H9 (cell line): ENCODE data around the gene ADAMTS13. TPM values are rescaled to one million over a fixed set of nuclear protein-coding genes. Genes with fewer than 3 reads are reported as not detected.
"Not testable (repeated sequence)": the region's sequence is repeated elsewhere in the genome, so short reads cannot be mapped to it uniquely, and the experiment has no call there.

Experiments used
- DNase-seq: peaks from one replicate; pipeline ENCODE4 v3.0.0-alpha.2; 2017
- H2AFZ ChIP-seq: one replicate; pipeline ENCODE4 v1.6.1; 2013; ENCODE audit warnings: mild to moderate bottlenecking, low read length, control low read depth, moderate library complexity
- H2AK5ac ChIP-seq: 2 replicates; pipeline ENCODE4 v1.6.1; 2013; ENCODE audit warnings: low read length, control low read depth, mixed read lengths; ENCODE audit not compliant: insufficient read length
- H2BK120ac ChIP-seq: one replicate; pipeline ENCODE4 v1.6.1; 2013; ENCODE audit warnings: low read depth, mild to moderate bottlenecking, low read length, control low read depth, inconsistent platforms; ENCODE audit not compliant: poor library complexity, severe bottlenecking
- H2BK12ac ChIP-seq: 2 replicates; pipeline ENCODE4 v1.6.1; 2013; ENCODE audit warnings: low read length, control low read depth, mixed read lengths, low read depth; ENCODE audit not compliant: insufficient read length
- H2BK15ac ChIP-seq: 2 replicates; pipeline ENCODE4 v1.6.1; 2013; ENCODE audit warnings: low read depth, low read length, control low read depth
- H2BK20ac ChIP-seq: one replicate; pipeline ENCODE4 v1.6.1; 2013; ENCODE audit warnings: low read depth, mild to moderate bottlenecking, low read length, control low read depth, inconsistent platforms; ENCODE audit not compliant: poor library complexity, severe bottlenecking
- H2BK5ac ChIP-seq: 2 replicates; pipeline ENCODE4 v1.6.1; 2013; ENCODE audit warnings: low read length, control low read depth, mixed read lengths; ENCODE audit not compliant: insufficient read length
- H3K14ac ChIP-seq: 2 replicates; pipeline ENCODE4 v1.6.1; 2013; ENCODE audit warnings: low read length, control low read depth; ENCODE audit not compliant: insufficient read depth
- H3K18ac ChIP-seq: 2 replicates; pipeline ENCODE4 v1.6.1; 2013; ENCODE audit warnings: low read depth, mild to moderate bottlenecking, mixed read lengths, low read length, control low read depth; ENCODE audit not compliant: insufficient read length
- H3K23ac ChIP-seq: 2 replicates; pipeline ENCODE4 v1.6.1; 2013; ENCODE audit warnings: low read length, control low read depth, mixed read lengths, low read depth; ENCODE audit not compliant: insufficient read length
- H3K23me2 ChIP-seq: 2 replicates; pipeline ENCODE4 v1.6.1; 2013; ENCODE audit warnings: low read depth, mild to moderate bottlenecking, mixed read lengths, low read length, control low read depth; ENCODE audit not compliant: insufficient read length, poor library complexity, severe bottlenecking
- H3K27ac ChIP-seq: 2 replicates; pipeline ENCODE4 v1.5.1; 2013; ENCODE audit warnings: low read length, control low read depth, mixed read lengths, low read depth; ENCODE audit not compliant: insufficient read length
- H3K27me3 ChIP-seq: 2 replicates; pipeline ENCODE4 v1.6.1; 2013; ENCODE audit warnings: low read length, control low read depth, inconsistent platforms; ENCODE audit not compliant: insufficient read depth
- H3K4ac ChIP-seq: 2 replicates; pipeline ENCODE4 v1.6.1; 2013; ENCODE audit warnings: low read depth, mild to moderate bottlenecking, control low read depth, inconsistent platforms, low read length, moderate library complexity
- H3K4me1 ChIP-seq: 2 replicates; pipeline ENCODE4 v1.6.1; 2013; ENCODE audit warnings: low read length, control low read depth, inconsistent platforms; ENCODE audit not compliant: insufficient read depth
- H3K4me2 ChIP-seq: 2 replicates; pipeline ENCODE4 v1.6.1; 2013; ENCODE audit warnings: low read length, control low read depth, mixed read lengths; ENCODE audit not compliant: insufficient read length, insufficient read depth
- H3K56ac ChIP-seq: 2 replicates; pipeline ENCODE4 v1.6.1; 2013; ENCODE audit warnings: low read depth, mild to moderate bottlenecking, mixed read lengths, low read length, control low read depth; ENCODE audit not compliant: insufficient read length
- H3K79me1 ChIP-seq: 2 replicates; pipeline ENCODE4 v1.6.1; 2013; ENCODE audit warnings: low read depth, mild to moderate bottlenecking, moderate library complexity, low read length, control low read depth, inconsistent platforms; ENCODE audit not compliant: insufficient read depth, poor library complexity, severe bottlenecking
- H3K79me2 ChIP-seq: 2 replicates; pipeline ENCODE4 v1.6.1; 2013; ENCODE audit warnings: low read length, control low read depth, inconsistent platforms; ENCODE audit not compliant: insufficient read depth
- H3K9ac ChIP-seq: 2 replicates; pipeline ENCODE4 v1.6.1; 2013; ENCODE audit warnings: low read length, control low read depth, mixed read lengths; ENCODE audit not compliant: insufficient read length; ENCODE audit errors: extremely low read depth
- H3K9me3 ChIP-seq: one replicate; pipeline ENCODE4 v1.6.1; 2013; ENCODE audit warnings: low read depth, low read length, inconsistent platforms; ENCODE audit not compliant: control insufficient read depth
- H3T11ph ChIP-seq: one replicate; pipeline ENCODE4 v1.6.1; 2013; ENCODE audit warnings: mild to moderate bottlenecking, low read length, control low read depth, inconsistent platforms
- H4K20me1 ChIP-seq: one replicate; pipeline ENCODE4 v1.6.1; 2013; ENCODE audit not compliant: control insufficient read depth, insufficient read length, insufficient read depth
- H4K5ac ChIP-seq: 2 replicates; pipeline ENCODE4 v1.6.1; 2013; ENCODE audit warnings: low read depth, mild to moderate bottlenecking, mixed read lengths, low read length, control low read depth; ENCODE audit not compliant: insufficient read length
- H4K8ac ChIP-seq: replicated peaks from 2 replicates; pipeline ENCODE4 v1.6.1; 2013; ENCODE audit warnings: low read length, control low read depth, mixed read lengths, low read depth; ENCODE audit not compliant: insufficient read length
- H4K91ac ChIP-seq: 2 replicates; pipeline ENCODE4 v1.6.1; 2013; ENCODE audit warnings: low read depth, mild to moderate bottlenecking, moderate library complexity, mixed read lengths, low read length, control low read depth; ENCODE audit not compliant: insufficient read length
- H3K27ac Mint-ChIP-seq, 3 experiments: 2 replicates in 2 of 3; 3 replicates in 1 of 3; pipeline ENCODE4 v1.8.0; 2020 to 2021; ENCODE audit warnings: mixed read lengths in 3 of 3, mild to moderate bottlenecking in 1 of 3, moderate library complexity in 1 of 3
- H3K27me3 Mint-ChIP-seq: 2 replicates; pipeline ENCODE4 v1.8.0; 2021; ENCODE audit warnings: low read depth, mild to moderate bottlenecking, moderate library complexity, mixed read lengths
- H3K36me3 Mint-ChIP-seq, 3 experiments: 2 replicates in 2 of 3; 3 replicates in 1 of 3; pipeline ENCODE4 v1.8.0; 2020 to 2021; ENCODE audit warnings: low read depth in 3 of 3, mixed read lengths in 3 of 3; ENCODE audit not compliant: insufficient read depth in 1 of 3
- H3K4me1 Mint-ChIP-seq, 2 experiments: 2 replicates each; pipeline ENCODE4 v1.8.0; 2020; ENCODE audit warnings: mixed read lengths in 2 of 2
- H3K4me3 Mint-ChIP-seq, 2 experiments: 2 replicates in 1 of 2; 3 replicates in 1 of 2; pipeline ENCODE4 v1.8.0; 2020 to 2021; ENCODE audit warnings: mild to moderate bottlenecking in 2 of 2, mixed read lengths in 2 of 2, moderate library complexity in 1 of 2
- H3K9me3 Mint-ChIP-seq, 2 experiments: 2 replicates in 1 of 2; 3 replicates in 1 of 2; pipeline ENCODE4 v1.8.0; 2020; ENCODE audit warnings: mild to moderate bottlenecking in 2 of 2, mixed read lengths in 2 of 2, moderate library complexity in 1 of 2
- WGBS: extraction: QIAGEN DNeasy Blood & Tissue Kit; methylation state at CpG from one replicate; pipeline ENCODE4 v1.1.7; 2013; ENCODE audit warnings: missing lambda C conversion rate, low lambda C conversion rate, mixed read lengths; ENCODE audit not compliant: insufficient read length; ENCODE audit errors: extremely low coverage; 5-methylcytosine and 5-hydroxymethylcytosine counted together
- total RNA-seq: library from RNA; stranded (reverse); gene quantifications from 2 replicates; pipeline ENCODE4 v1.2.1, GENCODE V29; 2021
- TF ChIP-seq, protein P1 (sequence below): fragments of 200-600 bp; sonication (generic); conservative IDR thresholded peaks from 3 replicates; pipeline ENCODE4 v1.8.0; 2021; ENCODE audit warnings: antibody characterized with exemption, mild to moderate bottlenecking

Gene ADAMTS13
- total RNA-seq, 1 experiment from 2014 or later: 8.8 TPM

DNA sequence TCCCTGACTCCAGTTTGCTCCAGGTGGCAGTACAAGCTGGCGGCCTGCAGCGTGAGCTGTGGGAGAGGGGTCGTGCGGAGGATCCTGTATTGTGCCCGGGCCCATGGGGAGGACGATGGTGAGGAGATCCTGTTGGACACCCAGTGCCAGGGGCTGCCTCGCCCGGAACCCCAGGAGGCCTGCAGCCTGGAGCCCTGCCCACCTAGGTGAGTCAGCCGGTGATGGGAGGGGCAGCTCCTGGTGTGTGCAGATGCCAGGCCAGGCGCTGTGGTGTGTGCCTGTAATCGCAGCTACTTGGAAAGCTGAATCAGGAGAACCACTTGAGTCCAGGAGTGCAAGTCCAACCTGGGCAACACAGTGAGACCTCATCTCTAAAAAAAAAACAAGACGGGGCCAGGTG, 27.6 kb downstream of the ADAMTS13 start:
- no peaks in the 10 kb centered on the region for H3K23me2 ChIP-seq
- no peak overlapping the region for H3K4me2 ChIP-seq
- H2BK20ac ChIP-seq: no peak overlapping the region
- no peak overlapping the region for H3K4me3 Mint-ChIP-seq
- no peak overlapping the region for H4K91ac ChIP-seq
- peaks cover 1% of the 10 kb centered on the region for H3K27me3 Mint-ChIP-seq
- no peak overlapping the region for H3K4ac ChIP-seq
- H3K56ac ChIP-seq: no peak overlapping the region
- H3K27ac Mint-ChIP-seq: no peak overlapping the region
- no peaks in the 10 kb centered on the region for H3K4me1 Mint-ChIP-seq
- H4K5ac ChIP-seq: no peak overlapping the region
- no peaks in the 10 kb centered on the region for H3K27me3 ChIP-seq
- H2BK15ac ChIP-seq: no peak overlapping the region
- H2AFZ ChIP-seq: no peak overlapping the region
- H4K20me1 ChIP-seq: no peaks in the 10 kb centered on the region
- H2BK120ac ChIP-seq: no peak overlapping the region
- no peak overlapping the region for H3K23ac ChIP-seq
- H3K9ac ChIP-seq: no peak overlapping the region
- H2BK12ac ChIP-seq: no peak overlapping the region
- H4K8ac ChIP-seq: no peak overlapping the region
- H3K79me2 ChIP-seq: no peaks in the 10 kb centered on the region
- H2BK5ac ChIP-seq: no peak overlapping the region
- H3T11ph ChIP-seq: no peak overlapping the region
- no peaks in the 10 kb centered on the region for H3K4me1 ChIP-seq
- TF ChIP-seq, protein P1, sequence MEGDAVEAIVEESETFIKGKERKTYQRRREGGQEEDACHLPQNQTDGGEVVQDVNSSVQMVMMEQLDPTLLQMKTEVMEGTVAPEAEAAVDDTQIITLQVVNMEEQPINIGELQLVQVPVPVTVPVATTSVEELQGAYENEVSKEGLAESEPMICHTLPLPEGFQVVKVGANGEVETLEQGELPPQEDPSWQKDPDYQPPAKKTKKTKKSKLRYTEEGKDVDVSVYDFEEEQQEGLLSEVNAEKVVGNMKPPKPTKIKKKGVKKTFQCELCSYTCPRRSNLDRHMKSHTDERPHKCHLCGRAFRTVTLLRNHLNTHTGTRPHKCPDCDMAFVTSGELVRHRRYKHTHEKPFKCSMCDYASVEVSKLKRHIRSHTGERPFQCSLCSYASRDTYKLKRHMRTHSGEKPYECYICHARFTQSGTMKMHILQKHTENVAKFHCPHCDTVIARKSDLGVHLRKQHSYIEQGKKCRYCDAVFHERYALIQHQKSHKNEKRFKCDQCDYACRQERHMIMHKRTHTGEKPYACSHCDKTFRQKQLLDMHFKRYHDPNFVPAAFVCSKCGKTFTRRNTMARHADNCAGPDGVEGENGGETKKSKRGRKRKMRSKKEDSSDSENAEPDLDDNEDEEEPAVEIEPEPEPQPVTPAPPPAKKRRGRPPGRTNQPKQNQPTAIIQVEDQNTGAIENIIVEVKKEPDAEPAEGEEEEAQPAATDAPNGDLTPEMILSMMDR: no peak
- no peaks in the 10 kb centered on the region for H3K79me1 ChIP-seq
- no peak overlapping the region for H3K18ac ChIP-seq
- no peaks in the 10 kb centered on the region for H3K9me3 ChIP-seq
- H3K36me3 Mint-ChIP-seq: no peaks in the 10 kb centered on the region
- H3K27ac ChIP-seq: no peak overlapping the region
- no peak overlapping the region for H2AK5ac ChIP-seq
- no CpG with 5 or more reads among the region's 12 CpGs for WGBS
- H3K9me3 Mint-ChIP-seq: no peaks in the 10 kb centered on the region
- H3K14ac ChIP-seq: no peak overlapping the region; the same call in 1 of the 2 replicates
- DNase-seq: no peak

DNA sequence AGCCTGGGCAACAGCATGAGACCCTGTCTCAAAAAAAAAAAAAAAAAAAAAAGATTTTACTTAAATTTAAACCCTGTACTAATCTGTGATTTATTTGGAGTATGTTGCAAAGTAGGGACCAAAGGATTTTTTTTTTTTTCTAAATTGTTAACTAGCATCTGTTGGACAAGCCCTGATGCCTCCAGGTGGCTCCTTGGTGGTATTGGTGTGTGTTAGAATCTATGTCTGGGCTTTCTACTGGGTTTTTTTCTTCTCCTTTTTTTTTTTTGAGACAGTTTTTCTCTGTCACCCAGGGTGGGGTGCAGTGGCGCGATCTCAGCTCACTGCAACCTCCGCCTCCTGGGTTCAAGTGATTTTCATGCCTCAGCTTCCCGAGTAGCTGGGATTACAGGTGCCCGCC, 29.7 kb downstream of the ADAMTS13 start:
- not testable (repeated sequence) for H3K4me2 ChIP-seq, H2AK5ac ChIP-seq, H3K14ac ChIP-seq, H3K79me1 ChIP-seq, H2BK5ac ChIP-seq, H3K4ac ChIP-seq, H2BK15ac ChIP-seq, H3K27ac Mint-ChIP-seq, H2BK20ac ChIP-seq, H3K4me1 Mint-ChIP-seq, H4K8ac ChIP-seq, H3K9me3 ChIP-seq, H3K36me3 Mint-ChIP-seq, H3K23ac ChIP-seq, H3K9ac ChIP-seq, H3K27ac ChIP-seq, H4K20me1 ChIP-seq, DNase-seq, H2AFZ ChIP-seq, H4K91ac ChIP-seq, H3K9me3 Mint-ChIP-seq, H3K18ac ChIP-seq, H3K23me2 ChIP-seq, H3K27me3 Mint-ChIP-seq, H3K79me2 ChIP-seq, H3K56ac ChIP-seq, H2BK120ac ChIP-seq, H3K4me1 ChIP-seq, H3K4me3 Mint-ChIP-seq, H4K5ac ChIP-seq, H2BK12ac ChIP-seq, H3K27me3 ChIP-seq, H3T11ph ChIP-seq
- WGBS: no CpG with 5 or more reads among the region's 5 CpGs
